HEK293T (cell line): Measurements from ENCODE around the gene SEMA3B.

Experiments
- CTCF ChIA-PET: fragments of 350-600 bp; formaldehyde crosslinking; extraction: SDS; loops from one replicate; lab custom pipeline; 2021; ENCODE audit warnings: antibody characterized with exemption, inconsistent platforms; lab: Yijun Ruan, JAX
- POLR2A ChIA-PET: fragments of 350-600 bp; formaldehyde crosslinking; extraction: SDS; loops from one replicate; lab custom pipeline; 2020; ENCODE audit warnings: antibody characterized with exemption, inconsistent platforms; lab: Yijun Ruan, JAX
- DNase-seq: peaks from one replicate; pipeline ENCODE4 v3.0.0; 2012; ENCODE audit warnings: mixed read lengths; ENCODE audit errors: extremely low spot score
- ARNT ChIP-seq: fragments of 450-650 bp; IDR thresholded peaks from 2 replicates; pipeline ENCODE4 v1.6.1; 2017; ENCODE audit warnings: mild to moderate bottlenecking
- BHLHE40 ChIP-seq: fragments of 450-650 bp; IDR thresholded peaks from 2 replicates; pipeline ENCODE4 v1.6.1; 2016; ENCODE audit warnings: mild to moderate bottlenecking, moderate library complexity, borderline replicate concordance
- CTBP1 ChIP-seq: fragments of 450-650 bp; IDR thresholded peaks from 2 replicates; pipeline ENCODE4 v1.6.1; 2016; ENCODE audit warnings: borderline replicate concordance
- ELF4 ChIP-seq: fragments of 450-650 bp; IDR thresholded peaks from 2 replicates; pipeline ENCODE4 v1.6.1; 2017; ENCODE audit warnings: antibody characterized with exemption
- FOXA1 ChIP-seq: fragments of 450-650 bp; IDR thresholded peaks from 2 replicates; pipeline ENCODE4 v1.6.1; 2016; ENCODE audit warnings: mild to moderate bottlenecking
- FOXK2 ChIP-seq: fragments of 450-650 bp; IDR thresholded peaks from 2 replicates; pipeline ENCODE4 v1.6.1; 2016; ENCODE audit warnings: mild to moderate bottlenecking
- FOXM1 ChIP-seq: fragments of 450-650 bp; IDR thresholded peaks from 2 replicates; pipeline ENCODE4 v1.6.1; 2017; ENCODE audit warnings: mild to moderate bottlenecking, borderline replicate concordance
- HDGF ChIP-seq: fragments of 450-650 bp; IDR thresholded peaks from 2 replicates; pipeline ENCODE4 v1.6.1; 2017; ENCODE audit warnings: antibody characterized with exemption, borderline replicate concordance
- L3MBTL2 ChIP-seq: fragments of 450-650 bp; conservative IDR thresholded peaks from 2 replicates; pipeline ENCODE4 v1.6.1; 2016; ENCODE audit warnings: mild to moderate bottlenecking
- LEF1 ChIP-seq: fragments of 450-650 bp; IDR thresholded peaks from 2 replicates; pipeline ENCODE4 v1.6.1; 2017; ENCODE audit warnings: mild to moderate bottlenecking, borderline replicate concordance
- NFRKB ChIP-seq: fragments of 450-650 bp; IDR thresholded peaks from 2 replicates; pipeline ENCODE4 v1.6.1; 2016; ENCODE audit warnings: mild to moderate bottlenecking, moderate library complexity
- PKNOX1 ChIP-seq: fragments of 450-650 bp; IDR thresholded peaks from 2 replicates; pipeline ENCODE4 v1.6.1; 2016
- SP1 ChIP-seq: fragments of 450-650 bp; IDR thresholded peaks from 2 replicates; pipeline ENCODE4 v1.6.1; 2017
- SUZ12 ChIP-seq: fragments of 450-650 bp; IDR thresholded peaks from 2 replicates; pipeline ENCODE4 v1.6.1; 2016; ENCODE audit warnings: mild to moderate bottlenecking
- TARDBP ChIP-seq: fragments of 450-650 bp; IDR thresholded peaks from 2 replicates; pipeline ENCODE4 v1.6.1; 2016
- ZNF384 ChIP-seq: fragments of 450-650 bp; IDR thresholded peaks from 2 replicates; pipeline ENCODE4 v1.6.1; 2016

Gene SEMA3B

GRCh38 chr3:50230104-50230793, 38.7 kb upstream of the SEMA3B start:
- no peak for DNase-seq
- TF ChIP-seq FOXK2 (no peak), PKNOX1 (no peak)
- CTCF ChIA-PET = interaction anchor here (0.6 to 4.5 kb wide), 4 partner anchors 16 to 36 kb away, joined by 3 to 32 read pairs (median 6); no protein-coding TSS in a partner anchor

GRCh38 chr3:50230794-50231125, 38.2 kb upstream of the SEMA3B start:
- no peak for DNase-seq
- TF ChIP-seq TARDBP (no peak), CTBP1 (no peak), FOXA1 (no peak), HDGF (no peak), FOXK2 (no peak), FOXM1 (no peak), L3MBTL2 (no peak), NFRKB (no peak), ARNT (no peak), LEF1 (no peak)
- ChIA-PET CTCF (interaction anchor here (0.7 to 4.5 kb wide), 3 partner anchors 16 to 36 kb away, joined by 3 to 32 read pairs (median 3); no protein-coding TSS in a partner anchor), POLR2A (interaction anchor here (1.2 to 1.5 kb wide), 3 partner anchors 16 to 69 kb away, joined by 3 to 6 read pairs (median 3); partner anchors contain the start of genes HYAL3 and NAA80)

More at GRCh38 chr3:50230104-50230793, 38.7 kb upstream of the SEMA3B start:
- POLR2A ChIA-PET = interaction anchor here (1.2 to 2.5 kb wide), 4 partner anchors 17 to 69 kb away, joined by 3 to 12 read pairs (median 4); partner anchors contain the start of genes HYAL3 and NAA80

GRCh38 chr3:50231581-50231980, 37.4 kb upstream of the SEMA3B start:
- CTCF ChIA-PET = interaction anchor here (0.7 kb wide), 1 partner anchor 15 kb away, joined by 3 read pairs; no protein-coding TSS in a partner anchor
- POLR2A ChIA-PET = interaction anchor here (1.2 to 1.5 kb wide), 2 partner anchors 15 to 36 kb away, joined by 3 to 6 read pairs; no protein-coding TSS in a partner anchor

GRCh38 chr3:50232303-50232702, 36.6 kb upstream of the SEMA3B start:
- TF ChIP-seq FOXM1 (no peak), LEF1 (no peak), FOXK2 (no peak), ZNF384 (no peak), NFRKB (no peak), TARDBP (no peak), ARNT (no peak), ELF4 (no peak), CTBP1 (no peak), HDGF (no peak), FOXA1 (no peak), PKNOX1 (no peak), SUZ12 (no peak)
- ChIA-PET CTCF (interaction anchor here (1.1 kb wide), 1 partner anchor 18 kb away, joined by 4 read pairs; no protein-coding TSS in a partner anchor), POLR2A (interaction anchor here (1.2 kb wide), 1 partner anchor 14 kb away, joined by 3 read pairs; no protein-coding TSS in a partner anchor)
- DNase-seq = no peak

More at GRCh38 chr3:50231581-50231980, 37.4 kb upstream of the SEMA3B start:
- TF ChIP-seq FOXK2 (no peak), ELF4 (no peak), LEF1 (no peak), ZNF384 (no peak), ARNT (no peak), FOXM1 (no peak), SP1 (no peak), PKNOX1 (no peak), CTBP1 (no peak), TARDBP (no peak), NFRKB (no peak), FOXA1 (no peak), BHLHE40 (no peak), SUZ12 (no peak), L3MBTL2 (no peak)
- DNase-seq = no peak

- DNase-seq = no peak
- TF ChIP-seq CTBP1 = no peak
- TF ChIP-seq HDGF = no peak
- TF ChIP-seq FOXA1 = no peak
- no peak for TF ChIP-seq NFRKB
- no peak for TF ChIP-seq TARDBP
- no peak for TF ChIP-seq SP1
- no peak for TF ChIP-seq LEF1
- no peak for TF ChIP-seq FOXM1
- POLR2A ChIA-PET = interaction anchor here (0.8 to 1.2 kb wide), 2 partner anchors 13 to 22 kb away, joined by 3 to 4 read pairs; no protein-coding TSS in a partner anchor
- CTCF ChIA-PET = interaction anchor here (0.6 to 1.1 kb wide), 5 partner anchors 13 to 295 kb away, joined by 3 to 7 read pairs (median 4); no protein-coding TSS in a partner anchor
Measured at GRCh38 chr3:50233176-50233575, 35.8 kb upstream of the SEMA3B start.
